HG03175 (cell line): ENCODE data around the gene DOCK1.

Source experiments
- ATAC-seq: cut with Tn5 transposase; IDR thresholded peaks from one replicate; pipeline ENCODE4 v1.9.1; 2021; ENCODE audit warnings: mild to moderate bottlenecking, moderate library complexity; ENCODE audit not compliant: unreplicated experiment

DOCK1 gene

GRCh38 chr10:127250031-127250430 lies 344.8 kb downstream of the DOCK1 start:
- ATAC-seq, result no peak

GRCh38 chr10:127252818-127253217 lies 347.6 kb downstream of the DOCK1 start:
- no peak for ATAC-seq

GRCh38 chr10:127254276-127254675 lies 349.0 kb downstream of the DOCK1 start:
- ATAC-seq, result no peak

GRCh38 chr10:127257395-127257794 lies 352.2 kb downstream of the DOCK1 start:
- ATAC-seq, result no peak

GRCh38 chr10:127259347-127259746 lies 354.1 kb downstream of the DOCK1 start:
- no peak for ATAC-seq

GRCh38 chr10:127262606-127263005 lies 357.4 kb downstream of the DOCK1 start:
- no peak for ATAC-seq

GRCh38 chr10:127265288-127265687 lies 360.1 kb downstream of the DOCK1 start:
- ATAC-seq, result no peak

GRCh38 chr10:127266431-127266830 lies 361.2 kb downstream of the DOCK1 start:
- ATAC-seq, result no peak

GRCh38 chr10:127267442-127267841 lies 362.2 kb downstream of the DOCK1 start:
- ATAC-seq, result no peak

GRCh38 chr10:127272076-127272475 lies 366.8 kb downstream of the DOCK1 start:
- ATAC-seq, result no peak

- no peak for ATAC-seq
These were observed 370.0 kb downstream of the DOCK1 start for GRCh38 chr10:127275272-127275671.

GRCh38 chr10:127275793-127276450 lies 370.7 kb downstream of the DOCK1 start:
- ATAC-seq, result no peak

- ATAC-seq, result no peak
These were observed 371.7 kb downstream of the DOCK1 start for GRCh38 chr10:127276794-127277462.

- ATAC-seq, result no peak
These were observed 372.8 kb downstream of the DOCK1 start for GRCh38 chr10:127278001-127278400.

GRCh38 chr10:127279334-127279774 lies 374.1 kb downstream of the DOCK1 start:
- no peak for ATAC-seq

GRCh38 chr10:127280446-127280845 lies 375.2 kb downstream of the DOCK1 start:
- no peak for ATAC-seq

GRCh38 chr10:127283017-127283416 lies 377.8 kb downstream of the DOCK1 start:
- no peak for ATAC-seq

- ATAC-seq, result no peak
These were observed 378.3 kb downstream of the DOCK1 start for GRCh38 chr10:127283576-127283975.

GRCh38 chr10:127290850-127291249 lies 385.6 kb downstream of the DOCK1 start:
- ATAC-seq, result no peak

GRCh38 chr10:127291329-127291728 lies 386.1 kb downstream of the DOCK1 start:
- ATAC-seq, result no peak

- no peak for ATAC-seq
These were observed 387.7 kb downstream of the DOCK1 start for GRCh38 chr10:127292888-127293287.

- no peak for ATAC-seq
These were observed 388.4 kb downstream of the DOCK1 start for GRCh38 chr10:127293640-127294039.

GRCh38 chr10:127296696-127297095 lies 391.5 kb downstream of the DOCK1 start:
- ATAC-seq, result no peak
